PC-9 (cell line): ENCODE data around the gene JTB.

Experiments
- EZH2 ChIP-seq: fragments of 200-600 bp; sonication (generic); IDR thresholded peaks from 2 replicates; pipeline ENCODE4 v1.8.0; 2017; ENCODE audit warnings: antibody characterized with exemption, low read depth
- TF ChIP-seq, protein P1 (sequence below): fragments of 200-600 bp; sonication (generic); conservative IDR thresholded peaks from 2 replicates; pipeline ENCODE4 v1.6.1; 2017; ENCODE audit warnings: mixed run types, antibody characterized with exemption, mild to moderate bottlenecking, moderate library complexity

DNA sequence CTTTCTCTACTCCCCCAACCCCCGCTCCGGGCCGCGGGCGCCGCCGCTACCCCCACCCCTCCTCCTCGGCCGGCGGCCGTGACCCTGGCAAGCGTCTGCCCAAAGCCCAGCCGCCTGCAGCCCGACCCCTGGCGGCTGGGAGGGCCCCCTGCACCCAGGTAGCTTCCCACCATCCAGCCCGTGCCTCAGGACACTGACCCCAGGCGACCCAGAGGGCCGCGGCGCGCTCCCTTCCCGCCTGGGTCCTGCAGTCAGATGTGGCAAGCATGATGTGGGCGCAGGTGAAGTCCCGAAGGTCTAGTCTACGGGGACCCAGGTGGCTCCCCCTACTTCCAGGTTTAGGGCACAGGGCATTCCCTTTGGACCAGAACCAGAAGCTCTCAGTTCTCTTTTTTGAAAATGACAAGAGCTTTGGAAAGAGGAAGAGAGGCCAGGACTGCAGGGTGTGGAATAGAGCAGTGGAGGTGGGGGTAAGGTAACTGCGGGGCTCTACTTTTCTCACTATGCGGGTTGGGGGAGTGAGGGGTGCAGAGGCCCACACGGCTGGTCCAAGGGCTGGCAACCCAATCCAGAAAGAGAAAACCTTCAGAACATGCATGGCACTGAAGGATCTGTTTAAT, 30.7 kb downstream of the JTB start, which contains the start of gene DENND4B:
- no peak for TF ChIP-seq EZH2
- TF ChIP-seq, protein P1, sequence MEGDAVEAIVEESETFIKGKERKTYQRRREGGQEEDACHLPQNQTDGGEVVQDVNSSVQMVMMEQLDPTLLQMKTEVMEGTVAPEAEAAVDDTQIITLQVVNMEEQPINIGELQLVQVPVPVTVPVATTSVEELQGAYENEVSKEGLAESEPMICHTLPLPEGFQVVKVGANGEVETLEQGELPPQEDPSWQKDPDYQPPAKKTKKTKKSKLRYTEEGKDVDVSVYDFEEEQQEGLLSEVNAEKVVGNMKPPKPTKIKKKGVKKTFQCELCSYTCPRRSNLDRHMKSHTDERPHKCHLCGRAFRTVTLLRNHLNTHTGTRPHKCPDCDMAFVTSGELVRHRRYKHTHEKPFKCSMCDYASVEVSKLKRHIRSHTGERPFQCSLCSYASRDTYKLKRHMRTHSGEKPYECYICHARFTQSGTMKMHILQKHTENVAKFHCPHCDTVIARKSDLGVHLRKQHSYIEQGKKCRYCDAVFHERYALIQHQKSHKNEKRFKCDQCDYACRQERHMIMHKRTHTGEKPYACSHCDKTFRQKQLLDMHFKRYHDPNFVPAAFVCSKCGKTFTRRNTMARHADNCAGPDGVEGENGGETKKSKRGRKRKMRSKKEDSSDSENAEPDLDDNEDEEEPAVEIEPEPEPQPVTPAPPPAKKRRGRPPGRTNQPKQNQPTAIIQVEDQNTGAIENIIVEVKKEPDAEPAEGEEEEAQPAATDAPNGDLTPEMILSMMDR = peak; percentile 88
